ENCODE measurements around the gene TIAM1.
A peak's percentile ranks its signal among the peaks of the same experiment; 100 is the strongest.

Gene TIAM1

GRCh38 chr21:31331231-31331630 is 12.8 kb downstream of the TIAM1 start:
- DNase-seq, result no peak

- no peak for DNase-seq
These were observed 13.9 kb downstream of the TIAM1 start for GRCh38 chr21:31330144-31330483.

- DNase-seq, result no peak
These were observed 14.5 kb downstream of the TIAM1 start for GRCh38 chr21:31329456-31330143.

GRCh38 chr21:31326522-31327242 is 17.4 kb downstream of the TIAM1 start:
- DNase-seq, result peak; percentile 58

- DNase-seq, result no peak
These were observed 25.1 kb downstream of the TIAM1 start for GRCh38 chr21:31318971-31319370.

- no peak for DNase-seq
These were observed 26.4 kb downstream of the TIAM1 start for GRCh38 chr21:31317688-31318087.

GRCh38 chr21:31316488-31317169 is 27.4 kb downstream of the TIAM1 start:
- no peak for DNase-seq

GRCh38 chr21:31316072-31316471 is 28.0 kb downstream of the TIAM1 start:
- no peak for DNase-seq

- no peak for DNase-seq
These were observed 33.3 kb downstream of the TIAM1 start for GRCh38 chr21:31310750-31311149.

GRCh38 chr21:31308584-31308983 is 35.5 kb downstream of the TIAM1 start:
- no peak for DNase-seq

- DNase-seq, result no peak
These were observed 38.2 kb downstream of the TIAM1 start for GRCh38 chr21:31305888-31306287.

GRCh38 chr21:31299291-31300147 is 44.5 kb downstream of the TIAM1 start:
- DNase-seq, result no peak

- no peak for DNase-seq
These were observed 45.3 kb downstream of the TIAM1 start for GRCh38 chr21:31298618-31299269.

GRCh38 chr21:31297806-31298205 is 46.3 kb downstream of the TIAM1 start:
- DNase-seq, result no peak

GRCh38 chr21:31295676-31296075 is 48.4 kb downstream of the TIAM1 start:
- DNase-seq, result no peak

GRCh38 chr21:31294691-31295090 is 49.4 kb downstream of the TIAM1 start:
- no peak for DNase-seq

- DNase-seq, result no peak
These were observed 50.1 kb downstream of the TIAM1 start for GRCh38 chr21:31293986-31294385.

GRCh38 chr21:31290765-31291164 is 53.3 kb downstream of the TIAM1 start:
- DNase-seq, result no peak

- no peak for DNase-seq
These were observed 54.4 kb downstream of the TIAM1 start for GRCh38 chr21:31289702-31290101.

GRCh38 chr21:31288191-31288590 is 55.9 kb downstream of the TIAM1 start:
- DNase-seq, result no peak

GRCh38 chr21:31287201-31287600 is 56.9 kb downstream of the TIAM1 start:
- no peak for DNase-seq

- DNase-seq, result no peak
These were observed 57.4 kb downstream of the TIAM1 start for GRCh38 chr21:31286621-31287020.

All from central memory CD4-positive, alpha-beta T cell (primary cell).